K562 (cell line): Measurements from ENCODE around the gene DPEP2. TPM values are rescaled to one million over a fixed set of nuclear protein-coding genes. Genes with fewer than 3 reads are reported as not detected.
A peak's percentile ranks its signal among the peaks of the same experiment; 100 is the strongest.

Experiments
- CBX3 ChIP-seq, 2 experiments: IDR thresholded peaks; 1 replicate in 1 of 2; 2 replicates in 1 of 2; pipeline ENCODE4 v1.6.1; 2012; ENCODE audit warnings: inconsistent platforms in 2 of 2, low read length in 2 of 2, borderline replicate concordance in 1 of 2, control low read depth in 1 of 2
- CCNT2 ChIP-seq: IDR thresholded peaks from 2 replicates; pipeline ENCODE4 v1.6.1; 2011; ENCODE audit warnings: borderline replicate concordance, low read depth, mild to moderate bottlenecking, moderate library complexity, mixed read lengths, low read length; ENCODE audit not compliant: insufficient read length; ENCODE audit errors: extremely low read depth
- CTCF ChIP-seq, 3 experiments: IDR thresholded peaks in 2 of 3; conservative IDR thresholded peaks in 1 of 3; 2 replicates each; pipeline ENCODE4 v1.5.1; 2011 to 2012; ENCODE audit warnings: low read length in 3 of 3, mild to moderate bottlenecking in 3 of 3, control low read depth in 2 of 3, improper control_type of control experiment in 1 of 3, inconsistent platforms in 1 of 3, low read depth in 1 of 3, mixed read lengths in 1 of 3, moderate library complexity in 1 of 3; ENCODE audit not compliant: insufficient read depth in 2 of 3
- CXXC5 ChIP-seq: fragments of 250-450 bp; sonication (Bioruptor Pico); IDR thresholded peaks from 2 replicates; pipeline ENCODE4 v1.8.0; 2022; ENCODE audit warnings: inconsistent platforms, mild to moderate bottlenecking, moderate library complexity
- GABPB2 ChIP-seq: fragments of 250-450 bp; sonication (Bioruptor Pico); conservative IDR thresholded peaks from 2 replicates; pipeline ENCODE4 v1.5.1; 2021; ENCODE audit warnings: mild to moderate bottlenecking
- HDGF ChIP-seq: fragments of 450-650 bp; IDR thresholded peaks from 2 replicates; pipeline ENCODE4 v1.6.1; 2016
- KAT7 ChIP-seq: sonication (generic); formaldehyde crosslinking; IDR thresholded peaks from 2 replicates; pipeline ENCODE4 v1.8.0; 2022; ENCODE audit warnings: missing genetic modification reagents, mild to moderate bottlenecking, borderline replicate concordance
- KDM5B ChIP-seq: fragments of 200-600 bp; sonication (generic); IDR thresholded peaks from 2 replicates; pipeline ENCODE4 v1.6.1; 2012; ENCODE audit warnings: low read depth, mild to moderate bottlenecking, moderate library complexity, low read length, control low read depth, inconsistent platforms; ENCODE audit not compliant: insufficient replicate concordance
- NCOA4 ChIP-seq: fragments of 450-650 bp; IDR thresholded peaks from 2 replicates; pipeline ENCODE4 v1.6.1; 2018; ENCODE audit warnings: mild to moderate bottlenecking; ENCODE audit not compliant: partially characterized antibody
- NFIC ChIP-seq: fragments of 450-650 bp; IDR thresholded peaks from 2 replicates; pipeline ENCODE4 v1.6.1; 2017; ENCODE audit warnings: mild to moderate bottlenecking, inconsistent platforms
- NR2C1 ChIP-seq, 2 experiments: fragments of 450-650 bp; IDR thresholded peaks; 2 replicates each; pipeline ENCODE4 v1.6.1; 2017; ENCODE audit warnings: mild to moderate bottlenecking in 2 of 2, antibody characterized with exemption in 1 of 2, inconsistent platforms in 1 of 2, missing compliant biosample characterization in 1 of 2, missing genetic modification characterization in 1 of 2
- RUNX1 ChIP-seq: sonication (generic); IDR thresholded peaks from 2 replicates; pipeline ENCODE4 v1.6.1; 2016; ENCODE audit warnings: antibody characterized with exemption, low read depth
- SMAD4 ChIP-seq: fragments of 250-450 bp; sonication (Bioruptor Pico); conservative IDR thresholded peaks from 2 replicates; pipeline ENCODE4 v1.8.0; 2021; ENCODE audit warnings: inconsistent platforms, mild to moderate bottlenecking, moderate library complexity
- SMARCA4 ChIP-seq: fragments of 450-650 bp; IDR thresholded peaks from 2 replicates; pipeline ENCODE4 v1.6.1; 2016
- TEAD1 ChIP-seq, 2 experiments: fragments of 450-650 bp in 1 of 2; sonication (generic) in 1 of 2; formaldehyde crosslinking; IDR thresholded peaks; 2 replicates each; pipeline versions ENCODE4 v1.4.0 to v1.8.0; 2020 to 2022; ENCODE audit warnings: mild to moderate bottlenecking in 2 of 2, missing genetic modification reagents in 1 of 2
- YBX1 ChIP-seq: fragments of 450-650 bp; IDR thresholded peaks from 2 replicates; pipeline ENCODE4 v1.7.1; 2016; ENCODE audit warnings: mild to moderate bottlenecking
- ZFP30 ChIP-seq: fragments of 250-450 bp; sonication (Bioruptor Pico); IDR thresholded peaks from 2 replicates; pipeline ENCODE4 v1.8.0; 2022; ENCODE audit warnings: moderate library complexity, mild to moderate bottlenecking, inconsistent platforms, borderline replicate concordance
- ZNF311 ChIP-seq: fragments of 250-450 bp; sonication (Bioruptor Pico); IDR thresholded peaks from 2 replicates; pipeline ENCODE4 v1.4.0; 2020; ENCODE audit warnings: mild to moderate bottlenecking, moderate library complexity
- ZNF76 ChIP-seq: fragments of 250-450 bp; sonication (Bioruptor Pico); IDR thresholded peaks from 2 replicates; pipeline ENCODE4 v1.4.0; 2020; ENCODE audit warnings: mild to moderate bottlenecking, moderate library complexity, borderline replicate concordance
- polyA plus RNA-seq, 8 experiments: library from polyadenylated mRNA; depleted of rRNA in 4 of 8; stranded (reverse) in 5 of 8; unstranded in 3 of 8; fragments of >200 nt; fragmentation: Nextera tagmentation in 2 of 8; fragmentation: Illumina TruSeq in 1 of 8; extraction: Ambion mirVana in 2 of 8; extraction: Trizol in 1 of 8; gene quantifications; 2 replicates each; pipeline versions ENCODE4 v1.2.1 to v1.2.3, GENCODE V29; 2011 to 2014; ENCODE audit warnings: inconsistent platforms in 1 of 8, missing spikeins in 1 of 8
- total RNA-seq, 7 experiments: library from RNA; depleted of rRNA in 6 of 7; stranded (reverse); fragments of >200 nt in 6 of 7; fragmentation: Illumina TruSeq in 2 of 7; extraction: Trizol in 2 of 7; gene quantifications; 2 replicates each; pipeline versions ENCODE4 v1.2.1 to v1.2.3, GENCODE V29; 2011 to 2021; ENCODE audit warnings: low replicate concordance in 1 of 7
- TF ChIP-seq, protein P1 (sequence below): fragments of 150-350 bp; IDR thresholded peaks from 2 replicates; pipeline ENCODE4 v1.6.1; 2014; ENCODE audit warnings: low read depth, mild to moderate bottlenecking, low read length, borderline replicate concordance
- TF ChIP-seq, protein P2 (sequence below): conservative IDR thresholded peaks from 2 replicates; pipeline ENCODE4 v1.6.1; 2011; ENCODE audit warnings: low read depth, mild to moderate bottlenecking, low read length; ENCODE audit not compliant: control insufficient read depth

Gene DPEP2
- total and polyA plus RNA-seq, 9 of the 15 experiments (the other 6 are each of a cell fraction or from before 2014, with no cell fraction given), result 0.14 to 1.2 (median 0.38) TPM

DNA sequence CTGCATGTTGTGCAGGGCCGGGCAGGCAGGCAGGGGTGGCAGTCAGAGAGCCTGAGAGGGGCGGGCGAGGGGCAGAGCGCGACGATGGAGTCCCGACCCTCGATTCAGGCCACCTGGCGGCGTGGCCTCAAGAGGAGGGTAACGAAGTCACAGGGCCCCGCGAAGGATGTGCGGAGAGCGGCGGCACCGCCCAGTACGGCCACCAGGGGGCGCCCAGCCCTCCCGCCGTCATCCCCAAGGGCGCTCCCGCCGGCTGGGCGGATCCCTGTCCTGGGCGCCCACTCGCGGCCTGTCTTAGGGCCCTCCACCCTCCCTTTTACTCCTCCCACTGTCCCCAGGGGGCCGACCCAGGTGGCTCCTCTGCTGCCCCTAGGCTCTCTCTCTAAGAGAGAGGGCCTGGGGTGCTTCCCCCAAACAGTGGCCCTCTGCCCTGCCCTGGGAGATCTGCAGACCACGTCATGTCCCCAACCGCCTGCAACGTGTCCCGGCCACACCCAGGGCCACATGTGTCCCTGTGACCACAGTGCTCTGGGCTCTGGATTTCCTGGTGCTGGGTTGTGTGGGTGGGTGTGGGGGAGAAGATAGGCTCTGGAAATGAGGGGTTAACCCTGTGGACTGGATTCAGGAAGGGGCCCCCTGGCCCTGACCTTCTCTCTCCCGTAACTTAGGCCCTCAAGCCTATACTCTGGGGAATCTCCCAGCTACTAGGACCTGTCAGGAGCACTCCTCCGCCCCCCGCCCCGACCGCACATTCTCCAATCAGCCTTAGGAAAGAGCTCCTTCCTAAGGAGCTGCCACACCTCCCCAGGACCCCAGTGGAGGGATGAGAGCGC is 5.9 kb downstream of the DPEP2 start (continued):
- peak; percentile 93 for TF ChIP-seq SMAD4 (CRISPR knock-in tag)
- TF ChIP-seq CCNT2, result peak; percentile 83
- TF ChIP-seq KDM5B, result peak; percentile 69
- no peak for TF ChIP-seq KAT7 (CRISPR knock-in tag)
- TF ChIP-seq CXXC5 (CRISPR knock-in tag), result peak; percentile 83
- TF ChIP-seq RUNX1, result 0 out of 2 replicates have a peak, but pooled peaks have one; percentile 52
- peak; percentile 77; the same call in 1 of the 2 replicates for TF ChIP-seq ZNF76 (CRISPR knock-in tag)
- TF ChIP-seq CBX3 (IDR thresholded peaks at IDR 0.05; ENCODE audit: borderline replicate concordance in 1 of 2, low read length in 2 of 2), result peak in 1 of 2 experiments; percentile 82; a peak in 1 of 3 replicates
- TF ChIP-seq CTCF (IDR thresholded peaks at IDR 0.05 in 2 of 3, conservative IDR thresholded peaks at IDR 0.05 in 1 of 3; ENCODE audit: insufficient read depth in 2 of 3, low read depth in 1 of 3, low read length in 3 of 3), result peak; percentile 93 to 98 (median 97)
- no peak for TF ChIP-seq YBX1
- no peak for TF ChIP-seq NR2C1 (IDR thresholded peaks at IDR 0.05)
- TF ChIP-seq NR2C1 (tag; IDR thresholded peaks at IDR 0.05), result no peak
- no peak for TF ChIP-seq HDGF
- TF ChIP-seq, protein P1, sequence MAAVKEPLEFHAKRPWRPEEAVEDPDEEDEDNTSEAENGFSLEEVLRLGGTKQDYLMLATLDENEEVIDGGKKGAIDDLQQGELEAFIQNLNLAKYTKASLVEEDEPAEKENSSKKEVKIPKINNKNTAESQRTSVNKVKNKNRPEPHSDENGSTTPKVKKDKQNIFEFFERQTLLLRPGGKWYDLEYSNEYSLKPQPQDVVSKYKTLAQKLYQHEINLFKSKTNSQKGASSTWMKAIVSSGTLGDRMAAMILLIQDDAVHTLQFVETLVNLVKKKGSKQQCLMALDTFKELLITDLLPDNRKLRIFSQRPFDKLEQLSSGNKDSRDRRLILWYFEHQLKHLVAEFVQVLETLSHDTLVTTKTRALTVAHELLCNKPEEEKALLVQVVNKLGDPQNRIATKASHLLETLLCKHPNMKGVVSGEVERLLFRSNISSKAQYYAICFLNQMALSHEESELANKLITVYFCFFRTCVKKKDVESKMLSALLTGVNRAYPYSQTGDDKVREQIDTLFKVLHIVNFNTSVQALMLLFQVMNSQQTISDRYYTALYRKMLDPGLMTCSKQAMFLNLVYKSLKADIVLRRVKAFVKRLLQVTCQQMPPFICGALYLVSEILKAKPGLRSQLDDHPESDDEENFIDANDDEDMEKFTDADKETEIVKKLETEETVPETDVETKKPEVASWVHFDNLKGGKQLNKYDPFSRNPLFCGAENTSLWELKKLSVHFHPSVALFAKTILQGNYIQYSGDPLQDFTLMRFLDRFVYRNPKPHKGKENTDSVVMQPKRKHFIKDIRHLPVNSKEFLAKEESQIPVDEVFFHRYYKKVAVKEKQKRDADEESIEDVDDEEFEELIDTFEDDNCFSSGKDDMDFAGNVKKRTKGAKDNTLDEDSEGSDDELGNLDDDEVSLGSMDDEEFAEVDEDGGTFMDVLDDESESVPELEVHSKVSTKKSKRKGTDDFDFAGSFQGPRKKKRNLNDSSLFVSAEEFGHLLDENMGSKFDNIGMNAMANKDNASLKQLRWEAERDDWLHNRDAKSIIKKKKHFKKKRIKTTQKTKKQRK, result no peak
- no peak; a peak in 1 of 4 replicates for TF ChIP-seq TEAD1 (CRISPR knock-in tag; IDR thresholded peaks at IDR 0.05)
- TF ChIP-seq GABPB2 (CRISPR knock-in tag), result no peak
- TF ChIP-seq, protein P2, sequence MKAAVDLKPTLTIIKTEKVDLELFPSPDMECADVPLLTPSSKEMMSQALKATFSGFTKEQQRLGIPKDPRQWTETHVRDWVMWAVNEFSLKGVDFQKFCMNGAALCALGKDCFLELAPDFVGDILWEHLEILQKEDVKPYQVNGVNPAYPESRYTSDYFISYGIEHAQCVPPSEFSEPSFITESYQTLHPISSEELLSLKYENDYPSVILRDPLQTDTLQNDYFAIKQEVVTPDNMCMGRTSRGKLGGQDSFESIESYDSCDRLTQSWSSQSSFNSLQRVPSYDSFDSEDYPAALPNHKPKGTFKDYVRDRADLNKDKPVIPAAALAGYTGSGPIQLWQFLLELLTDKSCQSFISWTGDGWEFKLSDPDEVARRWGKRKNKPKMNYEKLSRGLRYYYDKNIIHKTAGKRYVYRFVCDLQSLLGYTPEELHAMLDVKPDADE, result peak; percentile 58
- TF ChIP-seq SMARCA4, result no peak; the same call in 1 of the 2 replicates
- peak; percentile 37; the same call in 1 of the 2 replicates for TF ChIP-seq NFIC
- TF ChIP-seq NCOA4, result no peak
- peak; percentile 72; the same call in 1 of the 2 replicates for TF ChIP-seq ZNF311
- TF ChIP-seq ZFP30, result no peak
